GM12874 (cell line): Measurements from ENCODE around the gene ZNF280A.

Source experiments
- CTCF ChIP-seq: IDR thresholded peaks from 2 replicates; pipeline ENCODE4 v1.5.1; 2011; ENCODE audit warnings: low read depth, mild to moderate bottlenecking, control low read depth, low read length, moderate library complexity; ENCODE audit not compliant: insufficient read depth

Gene ZNF280A

GRCh38 chr22:22548910-22549309 is 28.8 kb upstream of the ZNF280A start:
- no peak for TF ChIP-seq CTCF

- TF ChIP-seq CTCF, result no peak
These were observed 28.2 kb upstream of the ZNF280A start for GRCh38 chr22:22548317-22548716.

- TF ChIP-seq CTCF, result no peak
These were observed 27.7 kb upstream of the ZNF280A start for GRCh38 chr22:22547692-22548300.

- TF ChIP-seq CTCF, result no peak
These were observed 27.2 kb upstream of the ZNF280A start for GRCh38 chr22:22547226-22547625.

- no peak for TF ChIP-seq CTCF
These were observed 26.4 kb upstream of the ZNF280A start for GRCh38 chr22:22546490-22546889.

- TF ChIP-seq CTCF, result no peak
These were observed 25.0 kb upstream of the ZNF280A start for GRCh38 chr22:22545084-22545483.

- no peak for TF ChIP-seq CTCF
These were observed 18.3 kb upstream of the ZNF280A start for GRCh38 chr22:22538226-22538989.
